Measurements from ENCODE around the gene ARHGAP6.

ARHGAP6 gene

GRCh38 chrX:11287505-11287904 lies 378.2 kb downstream of the ARHGAP6 start:
- Mint-ChIP-seq H3K36me3 (ENCODE audit: insufficient read depth) (no peaks in the 10 kb centered on the region), H3K9me3 (no peaks in the 10 kb centered on the region), H3K4me1 (ENCODE audit: low read depth in 2 of 2) (no peaks in the 10 kb centered on the region), H3K4me3 (no peak overlapping the region), H3K27me3 (no peaks in the 10 kb centered on the region), H3K27ac (no peak overlapping the region)
- ATAC-seq (replicated peaks): no peak
- no peak for DNase-seq

GRCh38 chrX:11285651-11286050 lies 380.1 kb downstream of the ARHGAP6 start:
- no peak overlapping the region for H3K4me3 Mint-ChIP-seq
- H3K4me1 Mint-ChIP-seq (ENCODE audit: low read depth in 2 of 2): no peaks in the 10 kb centered on the region
- H3K27me3 Mint-ChIP-seq: no peaks in the 10 kb centered on the region
- no peaks in the 10 kb centered on the region for H3K9me3 Mint-ChIP-seq
- DNase-seq: no peak
- H3K27ac Mint-ChIP-seq: no peak overlapping the region
- no peaks in the 10 kb centered on the region for H3K36me3 Mint-ChIP-seq (ENCODE audit: insufficient read depth)
- no peak for ATAC-seq (replicated peaks)

GRCh38 chrX:11282043-11282442 lies 383.7 kb downstream of the ARHGAP6 start:
- Mint-ChIP-seq H3K27ac (no peak overlapping the region), H3K4me3 (no peak overlapping the region), H3K4me1 (ENCODE audit: low read depth in 2 of 2) (no peaks in the 10 kb centered on the region), H3K27me3 (no peaks in the 10 kb centered on the region), H3K9me3 (no peaks in the 10 kb centered on the region), H3K36me3 (ENCODE audit: insufficient read depth) (no peaks in the 10 kb centered on the region)
- ATAC-seq (replicated peaks) (no peak), DNase-seq (no peak)

- H3K36me3 Mint-ChIP-seq (ENCODE audit: insufficient read depth): no peaks in the 10 kb centered on the region
- H3K27me3 Mint-ChIP-seq: no peaks in the 10 kb centered on the region
- H3K4me1 Mint-ChIP-seq (ENCODE audit: low read depth in 2 of 2): no peaks in the 10 kb centered on the region
- ATAC-seq (replicated peaks): no peak
- peaks cover 0 to 2% of the 10 kb centered on the region in 2 donors for H3K9me3 Mint-ChIP-seq
- no peak for DNase-seq
- H3K4me3 Mint-ChIP-seq: no peak overlapping the region
- H3K27ac Mint-ChIP-seq: no peak overlapping the region
Observed at GRCh38 chrX:11273544-11273943, 392.2 kb downstream of the ARHGAP6 start.

GRCh38 chrX:11272863-11273262 lies 392.9 kb downstream of the ARHGAP6 start:
- H3K4me3 Mint-ChIP-seq: no peak overlapping the region
- no peaks in the 10 kb centered on the region for H3K4me1 Mint-ChIP-seq (ENCODE audit: low read depth in 2 of 2)
- H3K27me3 Mint-ChIP-seq: no peaks in the 10 kb centered on the region
- peaks cover 0 to 2% of the 10 kb centered on the region in 2 donors for H3K9me3 Mint-ChIP-seq
- H3K27ac Mint-ChIP-seq: no peak overlapping the region
- no peak for DNase-seq
- no peaks in the 10 kb centered on the region for H3K36me3 Mint-ChIP-seq (ENCODE audit: insufficient read depth)
- no peak for ATAC-seq (replicated peaks)

- Mint-ChIP-seq H3K4me1 (ENCODE audit: low read depth in 2 of 2) (no peaks in the 10 kb centered on the region), H3K9me3 (peaks cover 0 to 2% of the 10 kb centered on the region in 2 donors), H3K4me3 (no peak overlapping the region), H3K27ac (no peak overlapping the region), H3K27me3 (no peaks in the 10 kb centered on the region), H3K36me3 (ENCODE audit: insufficient read depth) (no peaks in the 10 kb centered on the region)
- DNase-seq: no peak
- no peak for ATAC-seq (replicated peaks)
Observed at GRCh38 chrX:11272290-11272689, 393.4 kb downstream of the ARHGAP6 start.

- no peak overlapping the region for H3K4me3 Mint-ChIP-seq
- H3K27me3 Mint-ChIP-seq: no peaks in the 10 kb centered on the region
- no peak overlapping the region for H3K27ac Mint-ChIP-seq
- H3K4me1 Mint-ChIP-seq (ENCODE audit: low read depth in 2 of 2): no peaks in the 10 kb centered on the region
- H3K9me3 Mint-ChIP-seq: peaks cover 0 to 2% of the 10 kb centered on the region in 2 donors
- DNase-seq (no peak), ATAC-seq (replicated peaks) (no peak)
- no peaks in the 10 kb centered on the region for H3K36me3 Mint-ChIP-seq (ENCODE audit: insufficient read depth)
Observed at GRCh38 chrX:11269996-11270395, 395.7 kb downstream of the ARHGAP6 start.

- ATAC-seq (replicated peaks): no peak
- H3K4me1 Mint-ChIP-seq (ENCODE audit: low read depth in 2 of 2): no peaks in the 10 kb centered on the region
Observed at GRCh38 chrX:11269006-11269405, 396.7 kb downstream of the ARHGAP6 start.

GRCh38 chrX:11267425-11267824 lies 398.3 kb downstream of the ARHGAP6 start:
- H3K4me3 Mint-ChIP-seq: no peak overlapping the region
- no peaks in the 10 kb centered on the region for H3K27me3 Mint-ChIP-seq
- no peaks in the 10 kb centered on the region for H3K36me3 Mint-ChIP-seq (ENCODE audit: insufficient read depth)
- H3K4me1 Mint-ChIP-seq (ENCODE audit: low read depth in 2 of 2): no peaks in the 10 kb centered on the region
- ATAC-seq (replicated peaks) (no peak), DNase-seq (no peak)
- peaks cover 0 to 2% of the 10 kb centered on the region in 2 donors for H3K9me3 Mint-ChIP-seq
- no peak overlapping the region for H3K27ac Mint-ChIP-seq

More at GRCh38 chrX:11269006-11269405, 396.7 kb downstream of the ARHGAP6 start:
- no peak for DNase-seq
- Mint-ChIP-seq H3K27ac (no peak overlapping the region), H3K4me3 (no peak overlapping the region), H3K27me3 (no peaks in the 10 kb centered on the region), H3K9me3 (peaks cover 0 to 2% of the 10 kb centered on the region in 2 donors), H3K36me3 (ENCODE audit: insufficient read depth) (no peaks in the 10 kb centered on the region)

- H3K36me3 Mint-ChIP-seq (ENCODE audit: insufficient read depth): no peaks in the 10 kb centered on the region
- H3K9me3 Mint-ChIP-seq: peaks cover 0 to 2% of the 10 kb centered on the region in 2 donors
- no peaks in the 10 kb centered on the region for H3K4me1 Mint-ChIP-seq (ENCODE audit: low read depth in 2 of 2)
- ATAC-seq (replicated peaks): no peak
- no peak overlapping the region for H3K4me3 Mint-ChIP-seq
- no peak overlapping the region for H3K27ac Mint-ChIP-seq
- H3K27me3 Mint-ChIP-seq: no peaks in the 10 kb centered on the region
- no peak for DNase-seq
Observed at GRCh38 chrX:11266573-11267003, 399.1 kb downstream of the ARHGAP6 start.

- Mint-ChIP-seq H3K4me1 (ENCODE audit: low read depth in 2 of 2) (no peaks in the 10 kb centered on the region), H3K27me3 (no peaks in the 10 kb centered on the region), H3K36me3 (ENCODE audit: insufficient read depth) (no peaks in the 10 kb centered on the region), H3K4me3 (no peak overlapping the region), H3K9me3 (peaks cover 0 to 2% of the 10 kb centered on the region in 2 donors), H3K27ac (no peak overlapping the region)
- no peak for DNase-seq
- ATAC-seq (replicated peaks): no peak
Observed at GRCh38 chrX:11265352-11265751, 400.4 kb downstream of the ARHGAP6 start.

- Mint-ChIP-seq H3K27me3 (no peaks in the 10 kb centered on the region), H3K9me3 (peaks cover 0 to 2% of the 10 kb centered on the region in 2 donors), H3K4me3 (no peak overlapping the region), H3K4me1 (ENCODE audit: low read depth in 2 of 2) (no peaks in the 10 kb centered on the region), H3K36me3 (ENCODE audit: insufficient read depth) (no peaks in the 10 kb centered on the region), H3K27ac (no peak overlapping the region)
- ATAC-seq (replicated peaks): no peak
- DNase-seq: no peak
Observed at GRCh38 chrX:11264925-11265324, 400.8 kb downstream of the ARHGAP6 start.

GRCh38 chrX:11261260-11261659 lies 404.5 kb downstream of the ARHGAP6 start:
- no peak for DNase-seq
- no peak overlapping the region for H3K27ac Mint-ChIP-seq
- no peak for ATAC-seq (replicated peaks)
- no peak overlapping the region for H3K4me3 Mint-ChIP-seq
- H3K27me3 Mint-ChIP-seq: no peaks in the 10 kb centered on the region
- H3K36me3 Mint-ChIP-seq (ENCODE audit: insufficient read depth): no peaks in the 10 kb centered on the region
- no peaks in the 10 kb centered on the region for H3K9me3 Mint-ChIP-seq
- H3K4me1 Mint-ChIP-seq (ENCODE audit: low read depth in 2 of 2): no peaks in the 10 kb centered on the region

GRCh38 chrX:11259437-11259836 lies 406.3 kb downstream of the ARHGAP6 start:
- no peak for ATAC-seq (replicated peaks)
- Mint-ChIP-seq H3K27me3 (no peaks in the 10 kb centered on the region), H3K4me3 (no peak overlapping the region), H3K9me3 (no peaks in the 10 kb centered on the region), H3K36me3 (ENCODE audit: insufficient read depth) (no peaks in the 10 kb centered on the region), H3K4me1 (ENCODE audit: low read depth in 2 of 2) (no peaks in the 10 kb centered on the region), H3K27ac (no peak overlapping the region)
- no peak for DNase-seq

- no peak overlapping the region for H3K27ac Mint-ChIP-seq
- H3K36me3 Mint-ChIP-seq (ENCODE audit: insufficient read depth): no peaks in the 10 kb centered on the region
- H3K9me3 Mint-ChIP-seq: no peaks in the 10 kb centered on the region
- H3K4me3 Mint-ChIP-seq: no peak overlapping the region
- no peak for DNase-seq
- no peaks in the 10 kb centered on the region for H3K27me3 Mint-ChIP-seq
- ATAC-seq (replicated peaks): no peak
- H3K4me1 Mint-ChIP-seq (ENCODE audit: low read depth in 2 of 2): no peaks in the 10 kb centered on the region
Observed at GRCh38 chrX:11257711-11258110, 408.0 kb downstream of the ARHGAP6 start.

Measured in effector memory CD8-positive, alpha-beta T cell (primary cell).